ENCODE measurements around the gene TRAF2. TPM values are rescaled to one million over a fixed set of nuclear protein-coding genes. Genes with fewer than 3 reads are reported as not detected.

TRAF2 gene
- total and polyA plus RNA-seq, 2 of the 13 experiments (the other 11 are each of a cell fraction or from before 2014, with no cell fraction given) = 12.4 to 13.6 TPM

- TF ChIP-seq MYPOP (CRISPR knock-in tag; IDR thresholded peaks at IDR 0.05) (peak; percentile 71; the same call in 1 of the 2 replicates), ZFP82 (CRISPR knock-in tag; IDR thresholded peaks at IDR 0.05; ENCODE audit: borderline replicate concordance) (no peak; the same call in 1 of the 2 replicates), NCOR1 (IDR thresholded peaks at IDR 0.05; ENCODE audit: borderline replicate concordance, low read length) (no peak; the same call in 1 of the 2 replicates), MTERF4 (CRISPR knock-in tag; IDR thresholded peaks at IDR 0.05) (no peak), ZBTB43 (CRISPR knock-in tag; conservative IDR thresholded peaks at IDR 0.05) (peak; percentile 68; the same call in 1 of the 2 replicates), ZNF788 (CRISPR knock-in tag; IDR thresholded peaks at IDR 0.05; ENCODE audit: borderline replicate concordance) (peak; percentile 60; the same call in 1 of the 2 replicates), ZNF546 (CRISPR knock-in tag; conservative IDR thresholded peaks at IDR 0.05) (peak; percentile 47; the same call in 1 of the 2 replicates), ZNF792 (CRISPR knock-in tag; IDR thresholded peaks at IDR 0.05) (no peak), NFKB2 (CRISPR knock-in tag; IDR thresholded peaks at IDR 0.05; ENCODE audit: borderline replicate concordance) (no peak), ZBTB46 (CRISPR knock-in tag; IDR thresholded peaks at IDR 0.05; ENCODE audit: borderline replicate concordance) (no peak), MXD4 (CRISPR knock-in tag; IDR thresholded peaks at IDR 0.05) (peak; percentile 67), ZNF713 (CRISPR knock-in tag; IDR thresholded peaks at IDR 0.05) (no peak), ZNF562 (CRISPR knock-in tag; IDR thresholded peaks at IDR 0.05; ENCODE audit: borderline replicate concordance) (no peak), CREB3 (CRISPR knock-in tag; IDR thresholded peaks at IDR 0.05) (0 out of 2 replicates have a peak, but pooled peaks have one; percentile 64), ZNF780A (CRISPR knock-in tag; IDR thresholded peaks at IDR 0.05) (peak; percentile 25; the same call in 1 of the 2 replicates), SOX6 (IDR thresholded peaks at IDR 0.05) (no peak), SOX6 (CRISPR knock-in tag; IDR thresholded peaks at IDR 0.05) (peak; percentile 68), ZNF30 (CRISPR knock-in tag; IDR thresholded peaks at IDR 0.05) (no peak), PCBP1 (IDR thresholded peaks at IDR 0.05; ENCODE audit: borderline replicate concordance, low read depth, low read length) (0 out of 2 replicates have a peak, but pooled peaks have one; percentile 85)
- TF ChIP-seq, protein P1, sequence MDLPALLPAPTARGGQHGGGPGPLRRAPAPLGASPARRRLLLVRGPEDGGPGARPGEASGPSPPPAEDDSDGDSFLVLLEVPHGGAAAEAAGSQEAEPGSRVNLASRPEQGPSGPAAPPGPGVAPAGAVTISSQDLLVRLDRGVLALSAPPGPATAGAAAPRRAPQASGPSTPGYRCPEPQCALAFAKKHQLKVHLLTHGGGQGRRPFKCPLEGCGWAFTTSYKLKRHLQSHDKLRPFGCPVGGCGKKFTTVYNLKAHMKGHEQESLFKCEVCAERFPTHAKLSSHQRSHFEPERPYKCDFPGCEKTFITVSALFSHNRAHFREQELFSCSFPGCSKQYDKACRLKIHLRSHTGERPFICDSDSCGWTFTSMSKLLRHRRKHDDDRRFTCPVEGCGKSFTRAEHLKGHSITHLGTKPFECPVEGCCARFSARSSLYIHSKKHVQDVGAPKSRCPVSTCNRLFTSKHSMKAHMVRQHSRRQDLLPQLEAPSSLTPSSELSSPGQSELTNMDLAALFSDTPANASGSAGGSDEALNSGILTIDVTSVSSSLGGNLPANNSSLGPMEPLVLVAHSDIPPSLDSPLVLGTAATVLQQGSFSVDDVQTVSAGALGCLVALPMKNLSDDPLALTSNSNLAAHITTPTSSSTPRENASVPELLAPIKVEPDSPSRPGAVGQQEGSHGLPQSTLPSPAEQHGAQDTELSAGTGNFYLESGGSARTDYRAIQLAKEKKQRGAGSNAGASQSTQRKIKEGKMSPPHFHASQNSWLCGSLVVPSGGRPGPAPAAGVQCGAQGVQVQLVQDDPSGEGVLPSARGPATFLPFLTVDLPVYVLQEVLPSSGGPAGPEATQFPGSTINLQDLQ (CRISPR knock-in tag; IDR thresholded peaks at IDR 0.05) = no peak
These were observed 63.7 kb downstream of the TRAF2 start (continued) for GRCh38 chr9:136949817-136950655.
